ENCODE results near the gene MGAT3. TPM values are rescaled to one million over a fixed set of nuclear protein-coding genes. Genes with fewer than 3 reads are reported as not detected.

Gene MGAT3
- total and polyA plus RNA-seq, 9 donors: 1.7 to 9.6 (median 4.7) TPM

GRCh38 chr22:39478441-39478850 is 21.6 kb downstream of the MGAT3 start:
- Histone ChIP-seq H3K36me3 (ENCODE audit: control insufficient read depth, insufficient read depth, low read length) (no peaks in the 10 kb centered on the region), H3K27me3 (ENCODE audit: control insufficient read depth, insufficient read depth, low read length) (no peaks in the 10 kb centered on the region), H3K4me1 (ENCODE audit: control insufficient read depth, insufficient read depth, low read length) (peaks cover 47% of the 10 kb centered on the region), H3K27ac (ENCODE audit: low read length) (no peak overlapping the region), H3K4me3 (ENCODE audit: low read length) (no peak overlapping the region), H3K9me3 (replicated peaks; ENCODE audit: control insufficient read depth, low read depth, low read length) (no peaks in the 10 kb centered on the region)
- 25% methylated on average over 7 of the region's 9 CpGs for WGBS (ENCODE audit: insufficient coverage)
- DNase-seq: peak; percentile 55

- 79% methylated on average over 3 of the region's 3 CpGs for WGBS (ENCODE audit: insufficient coverage)
- Histone ChIP-seq H3K4me3 (ENCODE audit: low read length) (no peak overlapping the region), H3K9me3 (replicated peaks; ENCODE audit: control insufficient read depth, low read depth, low read length) (no peaks in the 10 kb centered on the region), H3K36me3 (ENCODE audit: control insufficient read depth, insufficient read depth, low read length) (no peaks in the 10 kb centered on the region), H3K27me3 (ENCODE audit: control insufficient read depth, insufficient read depth, low read length) (no peaks in the 10 kb centered on the region), H3K27ac (ENCODE audit: low read length) (no peak overlapping the region), H3K4me1 (ENCODE audit: control insufficient read depth, insufficient read depth, low read length) (peaks cover 40% of the 10 kb centered on the region)
- DNase-seq: no peak
Observed at GRCh38 chr22:39479254-39479653, 22.4 kb downstream of the MGAT3 start.

GRCh38 chr22:39480557-39480956 is 23.7 kb downstream of the MGAT3 start:
- no peaks in the 10 kb centered on the region for H3K9me3 ChIP-seq (replicated peaks; ENCODE audit: control insufficient read depth, low read depth, low read length)
- H3K4me3 ChIP-seq (ENCODE audit: low read length): no peak overlapping the region
- no peak for DNase-seq
- no peaks in the 10 kb centered on the region for H3K27me3 ChIP-seq (ENCODE audit: control insufficient read depth, insufficient read depth, low read length)
- peaks cover 27% of the 10 kb centered on the region for H3K4me1 ChIP-seq (ENCODE audit: control insufficient read depth, insufficient read depth, low read length)
- H3K36me3 ChIP-seq (ENCODE audit: control insufficient read depth, insufficient read depth, low read length): no peaks in the 10 kb centered on the region
- H3K27ac ChIP-seq (ENCODE audit: low read length): no peak overlapping the region
- WGBS (ENCODE audit: insufficient coverage): 33% methylated on average over 1 of the region's 1 CpG

GRCh38 chr22:39481054-39481453 is 24.2 kb downstream of the MGAT3 start:
- no peaks in the 10 kb centered on the region for H3K9me3 ChIP-seq (replicated peaks; ENCODE audit: control insufficient read depth, low read depth, low read length)
- H3K36me3 ChIP-seq (ENCODE audit: control insufficient read depth, insufficient read depth, low read length): no peaks in the 10 kb centered on the region
- DNase-seq: no peak
- peaks cover 23% of the 10 kb centered on the region for H3K4me1 ChIP-seq (ENCODE audit: control insufficient read depth, insufficient read depth, low read length)
- no peak overlapping the region for H3K4me3 ChIP-seq (ENCODE audit: low read length)
- H3K27ac ChIP-seq (ENCODE audit: low read length): no peak overlapping the region
- H3K27me3 ChIP-seq (ENCODE audit: control insufficient read depth, insufficient read depth, low read length): no peaks in the 10 kb centered on the region
- 87% methylated on average over 15 of the region's 16 CpGs for WGBS (ENCODE audit: insufficient coverage)

GRCh38 chr22:39481595-39481994 is 24.8 kb downstream of the MGAT3 start:
- DNase-seq: no peak
- H3K9me3 ChIP-seq (replicated peaks; ENCODE audit: control insufficient read depth, low read depth, low read length): no peaks in the 10 kb centered on the region
- H3K4me1 ChIP-seq (ENCODE audit: control insufficient read depth, insufficient read depth, low read length): peaks cover 18% of the 10 kb centered on the region
- no peak overlapping the region for H3K4me3 ChIP-seq (ENCODE audit: low read length)
- no peak overlapping the region for H3K27ac ChIP-seq (ENCODE audit: low read length)
- no peaks in the 10 kb centered on the region for H3K36me3 ChIP-seq (ENCODE audit: control insufficient read depth, insufficient read depth, low read length)
- 94% methylated on average over 5 of the region's 5 CpGs for WGBS (ENCODE audit: insufficient coverage)
- no peaks in the 10 kb centered on the region for H3K27me3 ChIP-seq (ENCODE audit: control insufficient read depth, insufficient read depth, low read length)

GRCh38 chr22:39482768-39483167 is 26.0 kb downstream of the MGAT3 start:
- H3K4me3 ChIP-seq (ENCODE audit: low read length): no peak overlapping the region

GRCh38 chr22:39486951-39487825 is 30.4 kb downstream of the MGAT3 start:
- H3K36me3 ChIP-seq (ENCODE audit: control insufficient read depth, insufficient read depth, low read length): no peaks in the 10 kb centered on the region
- WGBS (ENCODE audit: insufficient coverage): 75% methylated on average over 43 of the region's 45 CpGs
- no peak overlapping the region for H3K27ac ChIP-seq (ENCODE audit: low read length)

More at GRCh38 chr22:39482768-39483167, 26.0 kb downstream of the MGAT3 start:
- H3K36me3 ChIP-seq (ENCODE audit: control insufficient read depth, insufficient read depth, low read length): no peaks in the 10 kb centered on the region
- 69% methylated on average over 2 of the region's 3 CpGs for WGBS (ENCODE audit: insufficient coverage)
- H3K27ac ChIP-seq (ENCODE audit: low read length): no peak overlapping the region
- DNase-seq: no peak
- peaks cover 21% of the 10 kb centered on the region for H3K4me1 ChIP-seq (ENCODE audit: control insufficient read depth, insufficient read depth, low read length)
- no peaks in the 10 kb centered on the region for H3K27me3 ChIP-seq (ENCODE audit: control insufficient read depth, insufficient read depth, low read length)
- H3K9me3 ChIP-seq (replicated peaks; ENCODE audit: control insufficient read depth, low read depth, low read length): no peaks in the 10 kb centered on the region

GRCh38 chr22:39487826-39488520 is 31.2 kb downstream of the MGAT3 start:
- Histone ChIP-seq H3K36me3 (ENCODE audit: control insufficient read depth, insufficient read depth, low read length) (no peaks in the 10 kb centered on the region), H3K4me3 (ENCODE audit: low read length) (no peak overlapping the region), H3K27me3 (ENCODE audit: control insufficient read depth, insufficient read depth, low read length) (no peaks in the 10 kb centered on the region), H3K9me3 (replicated peaks; ENCODE audit: control insufficient read depth, low read depth, low read length) (no peaks in the 10 kb centered on the region), H3K27ac (ENCODE audit: low read length) (no peak overlapping the region), H3K4me1 (ENCODE audit: control insufficient read depth, insufficient read depth, low read length) (peaks cover 14% of the 10 kb centered on the region)
- 94% methylated on average over 70 of the region's 70 CpGs for WGBS (ENCODE audit: insufficient coverage)
- DNase-seq: no peak

More at GRCh38 chr22:39486951-39487825, 30.4 kb downstream of the MGAT3 start:
- H3K4me3 ChIP-seq (ENCODE audit: low read length): no peak overlapping the region
- H3K9me3 ChIP-seq (replicated peaks; ENCODE audit: control insufficient read depth, low read depth, low read length): no peaks in the 10 kb centered on the region
- no peaks in the 10 kb centered on the region for H3K27me3 ChIP-seq (ENCODE audit: control insufficient read depth, insufficient read depth, low read length)
- DNase-seq: peak; percentile 66
- peaks cover 14% of the 10 kb centered on the region for H3K4me1 ChIP-seq (ENCODE audit: control insufficient read depth, insufficient read depth, low read length)

- no peak overlapping the region for H3K27ac ChIP-seq (ENCODE audit: low read length)
- H3K9me3 ChIP-seq (replicated peaks; ENCODE audit: control insufficient read depth, low read depth, low read length): no peaks in the 10 kb centered on the region
- peaks cover 14% of the 10 kb centered on the region for H3K4me1 ChIP-seq (ENCODE audit: control insufficient read depth, insufficient read depth, low read length)
- DNase-seq: no peak
- H3K36me3 ChIP-seq (ENCODE audit: control insufficient read depth, insufficient read depth, low read length): no peaks in the 10 kb centered on the region
- no peaks in the 10 kb centered on the region for H3K27me3 ChIP-seq (ENCODE audit: control insufficient read depth, insufficient read depth, low read length)
- WGBS (ENCODE audit: insufficient coverage): 98% methylated on average over 21 of the region's 39 CpGs
- no peak overlapping the region for H3K4me3 ChIP-seq (ENCODE audit: low read length)
Observed at GRCh38 chr22:39488563-39489083, 31.8 kb downstream of the MGAT3 start.
